Measurements from ENCODE around the gene RRP36. TPM values are rescaled to one million over a fixed set of nuclear protein-coding genes. Genes with fewer than 3 reads are reported as not detected.

Gene RRP36
- total RNA-seq, 1 donor from 2014 or later = 58.6 TPM

- no peak for DNase-seq (ENCODE audit: low spot score)
- no peak for TF ChIP-seq CTCF (IDR thresholded peaks at IDR 0.05)
- H3K27ac Mint-ChIP-seq (ENCODE audit: unreplicated experiment) = peak overlapping the region; percentile 78
- H3K9me3 Mint-ChIP-seq (ENCODE audit: low read depth) = no peaks in the 10 kb centered on the region
- peak overlapping the region; percentile 86 for H3K4me3 Mint-ChIP-seq (ENCODE audit: unreplicated experiment)
- H3K36me3 Mint-ChIP-seq (ENCODE audit: low read depth) = peaks cover 5% of the 10 kb centered on the region
- H3K4me1 Mint-ChIP-seq (ENCODE audit: low read depth) = peaks cover 49% of the 10 kb centered on the region
- H3K27me3 Mint-ChIP-seq (ENCODE audit: low read depth) = no peaks in the 10 kb centered on the region
These were observed 36.4 kb upstream of the RRP36 start for GRCh38 chr6:42984924-42985475.

GRCh38 chr6:42987533-42988451 lies 33.6 kb upstream of the RRP36 start:
- no peak overlapping the region for H3K4me3 Mint-ChIP-seq (ENCODE audit: unreplicated experiment)
- no peaks in the 10 kb centered on the region for H3K27me3 Mint-ChIP-seq (ENCODE audit: low read depth)
- peaks cover 9% of the 10 kb centered on the region for H3K36me3 Mint-ChIP-seq (ENCODE audit: low read depth)
- peak overlapping the region; percentile 15 for H3K27ac Mint-ChIP-seq (ENCODE audit: unreplicated experiment)
- no peaks in the 10 kb centered on the region for H3K9me3 Mint-ChIP-seq (ENCODE audit: low read depth)
- peaks cover 48% of the 10 kb centered on the region for H3K4me1 Mint-ChIP-seq (ENCODE audit: low read depth)
- TF ChIP-seq CTCF (IDR thresholded peaks at IDR 0.05) = no peak
- no peak for DNase-seq (ENCODE audit: low spot score)

- Mint-ChIP-seq H3K4me1 (ENCODE audit: low read depth) (peaks cover 47% of the 10 kb centered on the region), H3K9me3 (ENCODE audit: low read depth) (no peaks in the 10 kb centered on the region), H3K4me3 (ENCODE audit: unreplicated experiment) (no peak overlapping the region), H3K27ac (ENCODE audit: unreplicated experiment) (peak overlapping the region; percentile 15), H3K27me3 (ENCODE audit: low read depth) (no peaks in the 10 kb centered on the region), H3K36me3 (ENCODE audit: low read depth) (peaks cover 9% of the 10 kb centered on the region)
- TF ChIP-seq CTCF (IDR thresholded peaks at IDR 0.05) = no peak
- DNase-seq (ENCODE audit: low spot score) = no peak
These were observed 32.9 kb upstream of the RRP36 start for GRCh38 chr6:42988486-42989020.

DNA sequence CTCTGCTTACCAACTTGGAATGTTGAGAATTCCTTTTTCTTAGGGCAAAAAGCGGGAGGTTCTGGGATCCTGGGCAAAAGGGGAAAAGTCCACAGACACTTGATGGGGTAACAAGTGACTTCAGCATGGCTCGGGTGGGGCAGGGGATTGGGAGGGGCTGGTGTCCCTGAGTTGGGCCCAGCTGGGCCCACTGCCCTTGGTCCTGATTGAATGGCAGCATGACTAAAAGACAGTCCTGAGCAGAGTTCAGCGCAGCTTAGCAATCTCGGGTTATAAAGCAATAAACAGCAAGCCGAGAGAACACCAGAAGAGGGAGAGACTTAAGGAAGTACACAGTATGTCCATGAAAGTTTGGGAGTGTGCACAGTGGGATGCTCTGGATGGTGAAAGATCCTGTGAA lies 31.5 kb upstream of the RRP36 start:
- H3K36me3 Mint-ChIP-seq (ENCODE audit: low read depth) = peaks cover 9% of the 10 kb centered on the region
- TF ChIP-seq CTCF (IDR thresholded peaks at IDR 0.05) = no peak
- H3K4me1 Mint-ChIP-seq (ENCODE audit: low read depth) = peaks cover 41% of the 10 kb centered on the region
- H3K27me3 Mint-ChIP-seq (ENCODE audit: low read depth) = no peaks in the 10 kb centered on the region
- DNase-seq (ENCODE audit: low spot score) = no peak
- H3K4me3 Mint-ChIP-seq (ENCODE audit: unreplicated experiment) = no peak overlapping the region
- H3K27ac Mint-ChIP-seq (ENCODE audit: unreplicated experiment) = no peak overlapping the region
- no peaks in the 10 kb centered on the region for H3K9me3 Mint-ChIP-seq (ENCODE audit: low read depth)

DNA sequence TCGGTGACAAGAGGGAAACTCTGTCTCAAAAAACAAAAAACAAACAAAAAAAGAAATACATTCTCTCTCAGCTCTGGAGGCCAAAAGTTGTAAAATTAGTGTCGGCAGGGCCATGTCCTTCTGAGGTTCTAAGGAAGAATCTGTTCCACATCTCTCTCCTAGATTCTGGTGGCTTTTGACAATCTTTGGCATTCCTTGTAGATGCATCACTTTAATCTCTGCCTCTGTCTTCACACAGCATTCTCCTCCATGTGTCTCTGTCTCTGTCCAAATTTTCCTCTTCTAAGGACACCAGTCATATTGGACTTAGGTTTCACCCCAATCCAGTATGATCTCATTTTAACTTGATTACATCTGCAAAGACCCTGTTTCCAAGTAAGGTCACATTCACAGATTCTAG lies 28.0 kb upstream of the RRP36 start:
- Mint-ChIP-seq H3K4me1 (ENCODE audit: low read depth) (peaks cover 10% of the 10 kb centered on the region), H3K27ac (ENCODE audit: unreplicated experiment) (no peak overlapping the region), H3K9me3 (ENCODE audit: low read depth) (no peaks in the 10 kb centered on the region), H3K27me3 (ENCODE audit: low read depth) (no peaks in the 10 kb centered on the region), H3K4me3 (ENCODE audit: unreplicated experiment) (no peak overlapping the region), H3K36me3 (ENCODE audit: low read depth) (peaks cover 9% of the 10 kb centered on the region)
- no peak for DNase-seq (ENCODE audit: low spot score)
- TF ChIP-seq CTCF (IDR thresholded peaks at IDR 0.05) = no peak
